ENCODE data around the gene CTPS2.

CTPS2 gene

DNA sequence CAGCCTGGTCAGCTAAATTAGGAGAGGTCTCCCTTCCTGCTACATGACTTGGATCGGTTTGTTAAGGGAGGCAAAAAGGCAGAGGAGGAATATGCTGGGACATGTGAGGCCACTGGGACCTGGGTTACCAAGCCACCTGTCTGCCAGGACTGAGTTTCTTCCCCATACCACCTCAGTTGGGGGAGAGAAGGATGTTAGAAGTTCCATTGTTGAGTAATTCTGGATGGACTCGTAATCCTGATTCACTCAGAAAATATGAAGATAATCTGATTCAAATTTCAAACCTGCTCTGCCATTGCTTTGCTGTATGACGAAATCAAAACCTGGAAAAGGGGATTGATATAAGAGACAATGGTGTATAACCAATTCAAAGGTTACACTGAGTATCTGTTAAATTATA lies 159.9 kb downstream of the CTPS2 start:
- no peak overlapping the region for H3K4me3 ChIP-seq (ENCODE audit: low read depth, low read length, poor library complexity, severe bottlenecking)

DNA sequence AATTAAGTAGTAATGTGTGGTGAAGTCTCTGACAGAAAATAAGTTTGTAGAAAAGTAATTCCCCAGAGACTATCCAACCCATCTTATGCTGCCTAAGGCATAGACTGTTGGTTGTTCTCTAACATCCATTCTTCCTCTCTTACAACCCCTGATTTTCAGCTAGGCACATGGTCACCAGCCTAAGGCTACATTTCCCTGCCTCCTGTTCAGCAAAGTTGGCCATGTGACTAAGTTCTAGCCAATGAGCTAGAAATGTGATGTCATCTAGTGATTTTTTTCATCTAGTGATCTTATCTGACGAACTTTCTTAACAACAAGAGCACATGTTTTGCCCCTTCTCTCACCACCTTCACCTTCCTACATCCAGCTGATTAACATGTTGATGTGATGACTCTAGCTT lies 164.8 kb downstream of the CTPS2 start:
- Histone ChIP-seq H3K4me1 (ENCODE audit: insufficient read depth, low read length, severe bottlenecking) (no peaks in the 10 kb centered on the region), H2AFZ (ENCODE audit: low read length) (no peak overlapping the region), H3K4me2 (ENCODE audit: low read length) (no peak overlapping the region), H3K9ac (ENCODE audit: low read length) (no peak overlapping the region), H3K36me3 (ENCODE audit: insufficient read depth, low read length) (no peaks in the 10 kb centered on the region), H3F3A (ENCODE audit: insufficient read depth, low read length) (no peaks in the 10 kb centered on the region), H3K79me2 (ENCODE audit: insufficient read depth, low read length) (no peaks in the 10 kb centered on the region), H3K9me3 (ENCODE audit: low read length) (no peaks in the 10 kb centered on the region), H3K27ac (ENCODE audit: low read depth, low read length, poor library complexity, severe bottlenecking) (no peak overlapping the region), H3K27me3 (ENCODE audit: insufficient read depth, low read length) (no peaks in the 10 kb centered on the region), H3K4me3 (ENCODE audit: low read depth, low read length, poor library complexity, severe bottlenecking) (no peak overlapping the region), H4K20me1 (ENCODE audit: insufficient read depth, low read length) (no peaks in the 10 kb centered on the region), H3K9me2 (ENCODE audit: low read depth, low read length) (no peaks in the 10 kb centered on the region)
- TF ChIP-seq, protein P1, sequence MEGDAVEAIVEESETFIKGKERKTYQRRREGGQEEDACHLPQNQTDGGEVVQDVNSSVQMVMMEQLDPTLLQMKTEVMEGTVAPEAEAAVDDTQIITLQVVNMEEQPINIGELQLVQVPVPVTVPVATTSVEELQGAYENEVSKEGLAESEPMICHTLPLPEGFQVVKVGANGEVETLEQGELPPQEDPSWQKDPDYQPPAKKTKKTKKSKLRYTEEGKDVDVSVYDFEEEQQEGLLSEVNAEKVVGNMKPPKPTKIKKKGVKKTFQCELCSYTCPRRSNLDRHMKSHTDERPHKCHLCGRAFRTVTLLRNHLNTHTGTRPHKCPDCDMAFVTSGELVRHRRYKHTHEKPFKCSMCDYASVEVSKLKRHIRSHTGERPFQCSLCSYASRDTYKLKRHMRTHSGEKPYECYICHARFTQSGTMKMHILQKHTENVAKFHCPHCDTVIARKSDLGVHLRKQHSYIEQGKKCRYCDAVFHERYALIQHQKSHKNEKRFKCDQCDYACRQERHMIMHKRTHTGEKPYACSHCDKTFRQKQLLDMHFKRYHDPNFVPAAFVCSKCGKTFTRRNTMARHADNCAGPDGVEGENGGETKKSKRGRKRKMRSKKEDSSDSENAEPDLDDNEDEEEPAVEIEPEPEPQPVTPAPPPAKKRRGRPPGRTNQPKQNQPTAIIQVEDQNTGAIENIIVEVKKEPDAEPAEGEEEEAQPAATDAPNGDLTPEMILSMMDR (IDR thresholded peaks at IDR 0.05; ENCODE audit: low read length) = no peak
- no peak for TF ChIP-seq EZH2 (IDR thresholded peaks at IDR 0.05; ENCODE audit: borderline replicate concordance, low read length)

More for the DNA sequence above, 159.9 kb downstream of the CTPS2 start:
- Histone ChIP-seq H3K4me2 (ENCODE audit: low read length) (no peak overlapping the region), H3K36me3 (ENCODE audit: insufficient read depth, low read length) (no peaks in the 10 kb centered on the region), H3K9me3 (ENCODE audit: low read length) (no peaks in the 10 kb centered on the region), H3K9me2 (ENCODE audit: low read depth, low read length) (no peaks in the 10 kb centered on the region), H3F3A (ENCODE audit: insufficient read depth, low read length) (no peaks in the 10 kb centered on the region), H3K27me3 (ENCODE audit: insufficient read depth, low read length) (no peaks in the 10 kb centered on the region), H3K79me2 (ENCODE audit: insufficient read depth, low read length) (no peaks in the 10 kb centered on the region), H3K27ac (ENCODE audit: low read depth, low read length, poor library complexity, severe bottlenecking) (no peak overlapping the region), H3K4me1 (ENCODE audit: insufficient read depth, low read length, severe bottlenecking) (no peaks in the 10 kb centered on the region), H2AFZ (ENCODE audit: low read length) (no peak overlapping the region), H3K9ac (ENCODE audit: low read length) (no peak overlapping the region), H4K20me1 (ENCODE audit: insufficient read depth, low read length) (no peaks in the 10 kb centered on the region)
- TF ChIP-seq, protein P1 (IDR thresholded peaks at IDR 0.05; ENCODE audit: low read length) = no peak
- TF ChIP-seq EZH2 (IDR thresholded peaks at IDR 0.05; ENCODE audit: borderline replicate concordance, low read length) = no peak

DNA sequence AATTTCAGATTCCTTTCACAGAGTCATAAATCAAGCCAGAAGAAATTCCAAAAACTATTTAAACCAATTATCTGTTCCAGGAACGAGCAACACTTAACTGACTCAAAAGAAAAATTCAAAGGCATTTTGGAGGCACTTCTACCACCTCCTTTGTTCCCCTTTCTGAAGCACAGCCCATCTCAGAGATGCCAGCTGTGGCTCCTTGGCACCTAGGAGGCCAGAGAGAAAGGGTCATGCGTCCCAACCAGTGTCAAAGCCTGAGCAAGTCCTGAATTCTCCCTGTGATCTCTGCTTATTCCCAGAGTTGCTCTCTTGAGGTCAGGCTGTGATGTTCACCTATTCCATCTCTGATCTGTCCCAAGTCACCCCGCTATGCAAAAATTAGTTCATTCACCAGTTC lies 167.5 kb downstream of the CTPS2 start:
- Histone ChIP-seq H3K4me3 (ENCODE audit: low read depth, low read length, poor library complexity, severe bottlenecking) (no peak overlapping the region), H3K36me3 (ENCODE audit: insufficient read depth, low read length) (no peaks in the 10 kb centered on the region), H3K9ac (ENCODE audit: low read length) (no peak overlapping the region), H3K9me2 (ENCODE audit: low read depth, low read length) (no peaks in the 10 kb centered on the region), H3K79me2 (ENCODE audit: insufficient read depth, low read length) (no peaks in the 10 kb centered on the region), H2AFZ (ENCODE audit: low read length) (no peak overlapping the region), H3K4me2 (ENCODE audit: low read length) (no peak overlapping the region), H3K27ac (ENCODE audit: low read depth, low read length, poor library complexity, severe bottlenecking) (no peak overlapping the region), H3K9me3 (ENCODE audit: low read length) (no peaks in the 10 kb centered on the region), H3F3A (ENCODE audit: insufficient read depth, low read length) (no peaks in the 10 kb centered on the region), H3K4me1 (ENCODE audit: insufficient read depth, low read length, severe bottlenecking) (no peaks in the 10 kb centered on the region), H3K27me3 (ENCODE audit: insufficient read depth, low read length) (no peaks in the 10 kb centered on the region), H4K20me1 (ENCODE audit: insufficient read depth, low read length) (no peaks in the 10 kb centered on the region)
- TF ChIP-seq EZH2 (IDR thresholded peaks at IDR 0.05; ENCODE audit: borderline replicate concordance, low read length) = no peak
- TF ChIP-seq, protein P1 (IDR thresholded peaks at IDR 0.05; ENCODE audit: low read length) = no peak

Measured in OCI-LY1 (cell line).